Measurements from ENCODE around the gene RDH8.

DNA sequence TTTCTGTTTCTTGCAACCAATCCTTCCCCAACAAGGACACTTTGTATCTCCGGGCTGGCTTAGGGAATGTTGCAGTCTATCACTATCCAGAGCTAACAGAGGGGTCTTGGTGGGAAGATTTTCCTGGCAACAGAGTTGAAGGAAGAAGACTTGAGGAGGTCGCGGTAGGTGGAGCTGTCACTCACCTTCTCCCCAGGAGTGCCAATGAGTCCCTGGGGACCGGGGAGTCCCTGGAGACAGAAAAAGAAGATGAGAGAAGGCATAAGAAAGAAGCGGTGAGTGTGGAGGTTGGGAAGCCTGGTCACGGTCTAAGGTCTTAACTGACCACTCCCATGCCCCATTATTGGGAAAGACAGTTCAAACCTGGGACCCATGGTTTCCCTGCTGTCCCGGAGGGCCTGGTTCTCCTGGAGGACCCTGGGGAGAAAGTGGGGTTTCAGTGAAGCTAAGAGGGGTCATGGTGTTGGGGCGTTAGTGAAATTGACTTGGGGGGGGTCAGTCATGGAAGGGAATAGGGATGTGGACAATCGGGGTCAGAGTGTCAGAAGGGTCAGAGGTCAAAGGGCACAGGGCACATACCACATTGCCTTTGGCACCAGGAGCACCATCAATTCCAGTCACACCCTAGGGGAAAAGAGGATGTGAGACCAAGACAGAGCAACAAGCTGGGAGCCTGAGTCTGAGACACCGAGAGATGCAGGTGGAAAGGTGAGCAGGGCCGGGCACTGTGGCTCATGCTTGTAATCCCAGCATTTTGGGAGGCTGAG is 21.7 kb upstream of the RDH8 start:
- TF ChIP-seq, protein P1, sequence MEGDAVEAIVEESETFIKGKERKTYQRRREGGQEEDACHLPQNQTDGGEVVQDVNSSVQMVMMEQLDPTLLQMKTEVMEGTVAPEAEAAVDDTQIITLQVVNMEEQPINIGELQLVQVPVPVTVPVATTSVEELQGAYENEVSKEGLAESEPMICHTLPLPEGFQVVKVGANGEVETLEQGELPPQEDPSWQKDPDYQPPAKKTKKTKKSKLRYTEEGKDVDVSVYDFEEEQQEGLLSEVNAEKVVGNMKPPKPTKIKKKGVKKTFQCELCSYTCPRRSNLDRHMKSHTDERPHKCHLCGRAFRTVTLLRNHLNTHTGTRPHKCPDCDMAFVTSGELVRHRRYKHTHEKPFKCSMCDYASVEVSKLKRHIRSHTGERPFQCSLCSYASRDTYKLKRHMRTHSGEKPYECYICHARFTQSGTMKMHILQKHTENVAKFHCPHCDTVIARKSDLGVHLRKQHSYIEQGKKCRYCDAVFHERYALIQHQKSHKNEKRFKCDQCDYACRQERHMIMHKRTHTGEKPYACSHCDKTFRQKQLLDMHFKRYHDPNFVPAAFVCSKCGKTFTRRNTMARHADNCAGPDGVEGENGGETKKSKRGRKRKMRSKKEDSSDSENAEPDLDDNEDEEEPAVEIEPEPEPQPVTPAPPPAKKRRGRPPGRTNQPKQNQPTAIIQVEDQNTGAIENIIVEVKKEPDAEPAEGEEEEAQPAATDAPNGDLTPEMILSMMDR (IDR thresholded peaks at IDR 0.05 in 4 of 5, conservative IDR thresholded peaks at IDR 0.05 in 1 of 5) = no peak
- no peak for TF ChIP-seq POLR2A (IDR thresholded peaks at IDR 0.05)

Data from gastrocnemius medialis (tissue), 4 donors.